Stimulated activated CD8-positive, alpha-beta memory T cell treated with anti-CD3 and anti-CD28 coated beads, Interleukin-12 subunit alpha, Interleukin-12 subunit beta, amount 100 ng/mL, for 24 hours (primary cell): Measurements from ENCODE around the gene ANXA10.
"Not testable (repeated sequence)": the region's sequence is repeated elsewhere in the genome, so short reads cannot be mapped to it uniquely, and the experiment has no call there.

ENCODE experiments used
- DNase-seq: peaks from one replicate; pipeline ENCODE4 v3.0.0-alpha.2; 2020; ENCODE audit errors: extremely low read depth

The ANXA10 gene

DNA sequence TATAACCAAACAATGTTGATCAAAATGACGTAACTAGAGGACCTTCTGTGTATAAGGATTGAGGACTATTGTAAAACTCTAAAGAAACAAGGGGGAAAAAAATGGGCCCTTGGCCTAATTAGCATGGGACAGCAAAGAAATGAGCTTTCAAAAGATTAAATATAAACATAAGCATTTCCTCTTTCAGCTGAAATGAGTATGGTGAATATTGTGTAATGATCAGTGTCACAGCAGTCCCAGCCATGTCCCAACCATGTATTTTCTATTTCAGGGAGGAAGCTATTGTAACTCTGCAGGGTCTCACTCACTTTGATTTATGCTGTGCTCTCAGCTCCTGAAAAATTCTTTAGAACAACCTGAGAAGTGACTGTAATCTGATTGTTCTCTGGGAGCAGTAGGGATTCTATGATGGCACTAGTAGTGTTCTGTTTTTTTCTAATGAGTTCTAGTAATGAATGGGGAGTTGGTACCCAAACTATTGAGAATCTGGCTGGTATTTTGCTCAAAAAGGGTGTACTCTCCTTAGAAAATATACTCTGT lies 25.8 kb downstream of the ANXA10 start:
- DNase-seq: no peak

DNA sequence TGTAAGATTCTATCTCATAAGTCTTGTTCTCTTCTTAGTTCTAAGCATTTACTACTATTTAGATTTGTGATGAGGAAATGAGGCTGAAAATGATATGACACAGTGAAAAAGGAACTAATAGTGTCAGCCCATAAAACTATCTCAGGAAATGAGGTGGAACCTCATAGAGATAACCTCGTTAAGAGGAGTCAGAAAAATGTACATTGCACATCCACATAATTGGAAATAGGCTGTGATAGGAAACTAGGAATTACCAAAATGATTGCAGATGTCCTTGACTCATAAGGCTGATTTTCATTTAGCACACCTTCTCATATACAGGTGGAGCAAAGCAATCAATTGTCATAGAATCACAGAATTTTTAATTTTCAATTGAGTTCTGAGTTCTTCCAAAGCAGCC lies 26.8 kb downstream of the ANXA10 start:
- no peak for DNase-seq

DNA sequence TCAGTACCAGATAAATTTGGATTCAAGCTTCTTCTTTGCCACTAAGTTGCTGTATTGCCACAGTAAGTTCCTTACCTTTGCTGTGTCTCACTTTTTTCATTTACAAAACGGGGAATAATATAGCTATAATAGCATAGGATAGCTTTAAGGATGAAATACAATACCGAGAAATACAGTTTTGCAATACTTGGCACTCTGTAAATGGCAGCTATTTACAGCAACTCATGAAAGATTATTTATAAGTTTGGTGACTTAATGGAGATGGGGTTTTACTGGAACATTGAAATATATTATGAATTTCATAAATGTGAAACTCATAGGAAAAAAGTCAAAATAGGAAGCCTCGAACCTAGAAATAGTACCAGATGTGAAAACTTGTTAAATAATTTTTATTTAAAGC lies 27.6 kb downstream of the ANXA10 start:
- DNase-seq: no peak

DNA sequence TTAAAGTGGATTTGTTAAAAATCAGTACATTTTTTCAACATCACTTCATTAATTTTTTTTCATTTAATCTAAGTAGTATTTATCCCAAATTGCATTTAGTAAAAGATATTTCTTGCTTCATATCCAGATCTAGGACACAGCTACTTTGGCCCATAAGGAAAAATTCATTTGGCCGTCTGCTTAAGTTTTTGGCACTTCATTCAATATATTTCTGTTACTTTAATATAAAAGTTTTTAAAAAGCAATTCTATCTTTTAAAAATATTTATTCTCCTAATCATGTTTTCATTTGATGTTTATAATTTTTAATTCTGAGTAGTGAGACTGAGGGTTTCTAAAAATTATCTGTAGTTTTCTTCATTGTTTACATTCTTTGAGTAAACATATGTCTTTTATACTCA lies 28.5 kb downstream of the ANXA10 start:
- DNase-seq: no peak

DNA sequence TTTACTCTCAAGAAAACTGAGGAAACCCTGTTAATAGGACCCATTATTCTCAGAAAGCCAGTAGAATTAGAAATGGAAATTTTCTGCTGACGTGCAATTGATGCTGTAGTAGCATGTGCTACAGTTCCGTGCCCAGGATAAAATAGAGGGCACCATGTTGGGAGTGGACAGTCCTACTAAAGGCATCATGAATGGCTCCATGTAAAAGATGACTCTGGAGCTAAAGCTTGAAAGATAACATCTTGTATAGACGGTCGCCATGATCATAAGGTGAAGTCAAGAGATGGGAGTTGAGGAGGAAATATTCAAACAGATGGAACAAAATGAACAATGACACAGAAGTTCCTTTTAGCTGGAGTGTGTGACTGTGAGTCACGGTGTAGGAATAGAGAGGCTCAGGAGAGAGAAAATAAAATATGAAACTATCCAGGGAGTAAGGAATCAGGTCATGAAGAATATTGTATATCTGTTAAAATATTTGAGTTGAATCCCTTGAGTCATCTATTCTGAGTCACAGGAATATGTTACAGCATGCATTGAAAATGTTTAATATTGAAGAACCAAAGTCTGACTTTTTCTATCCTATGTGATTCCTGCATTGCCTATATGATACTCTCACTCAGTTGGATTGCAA lies 31.8 kb downstream of the ANXA10 start:
- DNase-seq: no peak

DNA sequence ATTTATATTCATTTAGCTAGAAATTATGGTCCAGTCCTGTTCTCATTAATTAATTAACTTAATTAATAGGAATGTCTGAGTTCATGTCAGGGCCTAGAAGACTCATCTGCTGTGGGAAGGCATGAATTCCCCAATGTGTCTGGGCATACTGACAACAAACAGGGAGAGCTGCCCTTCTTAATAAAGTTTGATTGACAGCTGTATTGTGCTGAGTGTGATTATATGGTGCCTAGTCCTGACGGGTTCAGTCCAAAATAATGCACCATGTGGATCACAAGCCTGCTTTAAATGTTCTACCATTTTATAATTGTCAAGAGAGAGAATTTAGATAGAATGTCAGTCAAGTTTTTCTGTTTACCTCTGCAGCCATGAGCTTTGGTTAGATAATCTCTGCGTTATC lies 34.6 kb downstream of the ANXA10 start:
- DNase-seq: no peak

DNA sequence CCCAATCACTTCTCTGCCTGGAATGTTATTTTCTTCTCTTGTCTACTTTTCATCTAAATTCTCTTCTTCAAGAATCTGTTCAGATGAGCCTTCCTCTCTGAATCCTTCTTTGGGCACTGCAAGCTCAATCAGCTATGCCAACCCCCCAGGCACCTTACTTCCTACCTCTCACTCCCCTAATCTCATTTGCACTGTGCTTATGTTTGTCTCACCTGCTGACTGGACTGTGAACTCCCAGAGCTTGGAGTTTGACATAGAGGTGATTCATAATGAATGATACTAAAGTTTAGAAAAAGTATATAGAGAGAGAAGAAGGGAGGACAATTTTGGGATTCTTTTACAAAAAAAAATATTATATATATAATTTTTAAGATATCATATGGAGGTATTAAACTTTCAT lies 36.3 kb downstream of the ANXA10 start:
- DNase-seq: no peak

DNA sequence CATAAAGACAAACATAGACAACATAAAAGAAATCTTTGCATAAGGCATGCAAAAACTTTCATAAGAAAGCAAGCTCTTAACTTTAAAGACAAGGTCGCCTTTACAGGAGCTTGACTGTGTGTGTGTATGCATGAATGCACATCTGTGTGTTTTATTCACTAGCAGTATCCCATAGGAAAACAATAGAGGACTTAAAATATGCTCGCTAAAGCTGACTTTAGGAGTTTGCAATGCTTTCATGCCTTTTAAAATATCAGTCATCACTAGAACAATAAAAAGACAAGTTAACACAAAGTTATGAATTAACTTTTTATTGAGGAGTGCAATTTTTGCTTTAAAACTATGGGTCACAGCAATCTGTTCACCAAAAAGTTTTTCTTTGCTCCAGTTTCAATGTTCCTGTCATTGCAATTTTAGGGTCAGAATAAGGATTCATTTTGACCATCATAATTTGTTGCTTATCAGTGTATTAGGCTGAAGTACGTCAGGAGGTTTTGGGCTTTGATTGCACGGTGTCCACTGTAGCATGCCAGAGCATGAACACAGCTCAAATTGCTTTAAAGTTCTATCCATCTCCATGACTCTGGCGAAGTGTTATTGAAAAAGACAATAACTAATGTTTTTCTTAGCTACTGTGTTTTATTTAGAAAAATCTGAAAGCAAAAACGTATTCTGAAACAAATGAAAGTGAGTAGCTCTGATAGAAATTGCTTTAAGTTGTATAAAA lies 36.9 kb downstream of the ANXA10 start:
- no peak for DNase-seq

DNA sequence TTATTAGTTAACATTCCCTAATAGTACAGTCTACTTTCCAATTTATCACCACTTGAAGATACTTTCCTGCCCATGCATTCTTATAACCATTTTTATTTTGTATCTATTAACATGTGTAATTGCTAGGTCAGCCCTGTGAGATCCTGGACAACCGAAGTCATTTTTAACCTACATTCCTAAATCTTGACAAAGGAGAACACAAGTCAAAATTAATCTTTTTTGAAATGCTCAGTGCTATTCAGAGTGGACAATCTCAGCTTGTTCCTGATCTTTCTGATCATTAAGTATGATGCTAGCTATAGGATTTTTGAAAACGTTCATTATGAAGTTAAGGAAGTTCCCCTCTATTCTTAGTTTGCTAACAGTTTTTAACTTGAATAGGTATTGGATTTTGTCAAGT lies 37.5 kb downstream of the ANXA10 start:
- no peak for DNase-seq

DNA sequence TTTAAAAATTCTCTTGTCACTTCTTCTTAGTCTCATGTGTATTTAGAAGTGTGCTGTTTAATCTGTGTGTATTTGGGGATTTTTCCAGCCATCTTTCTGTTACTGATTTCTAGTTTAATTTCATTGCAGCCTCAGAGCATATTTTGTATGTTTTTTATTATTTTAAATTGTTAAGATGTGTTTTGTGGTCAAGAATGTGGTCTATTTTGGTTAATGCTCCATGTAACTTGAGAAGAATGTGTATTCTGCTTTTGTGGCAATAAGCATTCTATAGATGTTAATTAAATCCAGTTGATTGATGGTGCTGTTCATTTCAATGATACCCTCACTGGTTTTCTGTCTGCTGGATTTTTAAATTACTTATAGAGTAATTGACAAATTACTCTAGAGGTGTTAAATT lies 38.9 kb downstream of the ANXA10 start:
- no peak for DNase-seq

DNA sequence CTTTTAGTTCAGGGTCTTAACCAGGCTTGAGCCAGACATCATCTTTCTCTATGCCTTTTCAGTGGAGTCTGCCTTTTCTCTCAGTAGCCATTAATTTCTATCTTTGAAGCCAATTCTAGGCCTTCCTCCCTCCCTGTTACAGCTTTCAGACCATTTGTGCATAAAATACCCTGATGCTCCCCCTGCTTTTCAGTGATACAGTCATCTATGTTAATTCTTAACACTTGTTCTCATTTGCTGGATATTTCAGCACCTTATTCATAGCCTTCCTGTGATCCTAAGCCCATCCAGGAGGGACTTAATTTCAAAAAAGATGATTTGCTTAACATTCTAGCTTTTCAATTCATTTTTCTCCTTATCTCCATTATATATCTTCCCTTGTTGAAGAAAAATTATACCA lies 42.3 kb downstream of the ANXA10 start:
- DNase-seq: no peak

DNA sequence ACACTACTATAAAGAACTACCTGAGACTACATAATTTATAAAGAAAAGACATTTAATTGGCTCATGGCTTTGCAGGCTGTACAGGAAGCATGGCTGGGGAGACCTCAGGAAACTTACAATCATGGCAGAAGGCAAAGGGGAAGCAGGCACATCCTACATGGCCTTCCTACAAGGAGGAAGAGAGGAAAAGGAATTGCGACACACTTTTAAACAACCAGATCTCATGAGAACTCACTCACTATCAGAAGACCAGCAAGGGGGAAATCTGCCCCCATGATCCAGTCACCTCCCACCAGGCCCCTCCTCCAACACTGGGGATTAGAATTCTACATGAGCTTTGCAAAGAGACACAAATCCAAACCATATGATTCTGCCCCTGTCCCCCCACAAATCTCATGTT lies 43.5 kb downstream of the ANXA10 start:
- DNase-seq: not testable (repeated sequence)

DNA sequence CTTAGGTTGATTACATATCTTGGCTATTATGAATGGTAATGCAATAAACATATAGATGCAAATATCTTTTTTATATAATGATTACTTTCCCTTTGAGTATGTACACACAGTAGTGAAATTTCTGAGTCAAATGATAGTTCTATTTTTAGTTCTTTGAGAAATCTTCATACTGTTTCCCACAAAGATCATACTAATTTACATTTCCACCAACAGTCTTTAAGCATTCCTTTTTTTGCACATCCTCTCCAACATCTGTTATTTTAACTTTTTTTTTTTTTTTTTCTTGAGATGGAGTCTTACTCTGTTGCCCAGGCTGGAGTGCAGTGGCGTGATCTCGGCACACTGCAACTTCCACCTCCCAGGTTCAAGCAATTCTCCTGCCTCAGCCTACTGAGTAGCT lies 45.4 kb downstream of the ANXA10 start:
- not testable (repeated sequence) for DNase-seq

DNA sequence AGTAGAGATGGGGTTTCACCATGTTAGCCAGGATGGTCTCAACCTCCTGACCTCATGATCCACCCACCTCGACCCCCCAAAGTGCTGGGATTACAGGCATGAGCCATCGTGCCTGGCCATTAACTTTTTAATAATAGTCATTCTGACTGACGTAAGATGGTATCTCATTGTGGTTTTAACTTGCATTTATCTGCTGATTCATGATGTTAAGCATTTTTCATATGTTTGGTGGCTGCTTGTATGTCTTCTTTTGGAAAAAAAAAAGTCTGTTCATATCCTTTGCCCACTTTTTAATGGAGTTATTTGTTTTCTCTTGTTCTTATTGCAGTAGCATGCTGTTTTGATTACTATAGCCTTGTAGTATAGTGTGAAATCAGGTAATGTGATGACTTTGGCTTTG lies 45.8 kb downstream of the ANXA10 start:
- DNase-seq: no peak

DNA sequence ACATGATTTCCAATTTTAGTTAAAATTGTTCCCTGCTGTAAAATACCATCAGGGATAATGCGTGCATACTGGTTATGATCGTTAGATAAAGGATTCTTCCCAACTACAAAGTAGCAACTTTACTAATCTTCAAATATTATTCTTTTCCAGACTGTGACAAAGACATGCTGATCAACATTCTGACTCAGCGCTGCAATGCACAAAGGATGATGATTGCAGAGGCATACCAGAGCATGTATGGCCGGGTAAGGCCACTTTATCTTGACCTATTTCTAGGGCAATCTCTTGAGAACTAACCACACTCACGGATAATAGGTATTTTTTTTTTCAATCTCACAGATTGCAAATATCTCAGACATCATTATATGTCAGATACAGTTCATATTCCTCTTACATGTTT lies 47.0 kb downstream of the ANXA10 start:
- no peak for DNase-seq

DNA sequence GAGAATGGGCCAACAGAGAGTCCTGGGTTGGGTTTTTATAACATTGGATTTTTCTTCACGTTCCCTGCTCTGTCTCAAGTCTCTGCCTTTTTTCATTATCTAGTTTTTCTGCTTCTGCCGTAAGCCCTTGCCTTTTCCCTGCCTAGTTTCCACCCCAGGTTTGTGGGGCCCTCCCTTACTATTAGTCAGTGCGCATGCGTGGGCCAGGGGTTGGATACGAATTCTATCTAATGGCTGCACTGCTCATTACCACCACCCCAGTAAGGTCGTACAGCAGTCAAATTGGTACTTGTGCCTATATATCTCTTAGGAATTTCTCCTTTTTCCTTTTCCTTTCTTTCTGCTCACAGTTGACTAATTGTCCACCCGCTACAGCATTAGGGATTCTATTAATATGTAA lies 49.4 kb downstream of the ANXA10 start:
- DNase-seq: no peak

DNA sequence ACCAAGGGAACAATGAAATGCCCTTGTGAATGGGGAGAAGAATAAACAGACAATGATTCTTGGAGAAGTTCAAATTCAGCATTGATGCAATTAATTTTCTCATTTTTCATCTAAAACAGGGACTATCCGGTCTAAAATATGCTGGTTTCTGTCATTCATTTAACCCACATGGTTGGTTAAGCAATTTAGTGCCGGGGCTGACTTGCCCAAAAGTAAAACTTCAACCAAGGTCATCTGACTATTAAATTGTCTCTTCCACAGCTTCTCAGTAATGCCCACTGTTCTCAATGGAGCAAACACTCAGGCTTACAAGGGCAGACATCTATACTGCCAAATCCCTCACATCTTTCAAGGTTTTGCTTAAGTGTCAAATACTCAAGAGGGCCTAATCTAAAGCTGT lies 51.3 kb downstream of the ANXA10 start:
- no peak for DNase-seq

DNA sequence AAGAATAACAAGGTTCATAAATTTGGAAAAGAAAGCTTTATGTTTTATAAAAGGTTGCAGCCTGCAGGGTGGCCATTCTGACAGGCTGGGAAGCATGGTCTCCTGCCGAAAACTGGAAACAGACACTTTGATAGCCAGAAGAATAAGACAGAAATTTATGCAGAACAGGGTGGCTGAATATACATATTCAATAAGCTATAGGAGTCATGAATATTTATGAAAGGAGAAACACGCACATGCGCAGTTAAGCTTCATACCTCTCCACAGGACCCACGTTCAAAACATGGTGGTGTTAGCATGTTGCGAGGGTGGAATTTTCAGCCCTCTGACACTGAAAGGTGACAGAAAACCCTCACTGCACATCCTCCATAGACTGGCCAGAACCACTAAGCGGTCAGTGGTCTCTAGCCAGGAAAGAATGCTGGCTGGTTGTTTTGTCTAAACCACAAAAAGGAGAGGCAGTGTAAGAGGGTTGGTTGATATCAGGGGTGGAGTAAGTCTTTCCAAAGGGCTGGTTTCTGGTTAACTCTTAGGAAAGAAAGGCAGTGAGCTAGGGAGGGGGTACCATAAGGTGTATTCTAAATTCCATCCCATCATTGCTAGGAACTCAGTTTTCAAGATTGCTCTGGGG lies 58.2 kb downstream of the ANXA10 start:
- DNase-seq: no peak

DNA sequence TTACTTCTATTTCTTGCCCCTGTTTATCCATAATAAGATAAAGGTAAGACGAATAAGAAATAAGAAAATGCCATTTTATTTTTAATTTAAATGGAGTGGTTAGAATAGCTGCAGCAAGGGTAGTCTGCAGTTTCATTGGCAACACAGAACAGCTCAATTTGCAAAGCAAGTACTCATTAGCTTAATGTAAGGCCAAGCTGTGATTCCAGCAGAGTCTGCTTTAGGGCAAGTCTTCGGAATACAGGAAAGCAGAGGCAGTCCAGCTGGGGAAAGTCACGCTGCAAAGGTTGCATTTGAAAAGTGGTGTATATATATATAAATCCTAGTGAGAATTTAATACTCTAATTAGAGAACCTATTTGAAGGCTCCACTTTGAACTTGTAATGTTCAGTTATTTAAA lies 59.0 kb downstream of the ANXA10 start:
- no peak for DNase-seq

DNA sequence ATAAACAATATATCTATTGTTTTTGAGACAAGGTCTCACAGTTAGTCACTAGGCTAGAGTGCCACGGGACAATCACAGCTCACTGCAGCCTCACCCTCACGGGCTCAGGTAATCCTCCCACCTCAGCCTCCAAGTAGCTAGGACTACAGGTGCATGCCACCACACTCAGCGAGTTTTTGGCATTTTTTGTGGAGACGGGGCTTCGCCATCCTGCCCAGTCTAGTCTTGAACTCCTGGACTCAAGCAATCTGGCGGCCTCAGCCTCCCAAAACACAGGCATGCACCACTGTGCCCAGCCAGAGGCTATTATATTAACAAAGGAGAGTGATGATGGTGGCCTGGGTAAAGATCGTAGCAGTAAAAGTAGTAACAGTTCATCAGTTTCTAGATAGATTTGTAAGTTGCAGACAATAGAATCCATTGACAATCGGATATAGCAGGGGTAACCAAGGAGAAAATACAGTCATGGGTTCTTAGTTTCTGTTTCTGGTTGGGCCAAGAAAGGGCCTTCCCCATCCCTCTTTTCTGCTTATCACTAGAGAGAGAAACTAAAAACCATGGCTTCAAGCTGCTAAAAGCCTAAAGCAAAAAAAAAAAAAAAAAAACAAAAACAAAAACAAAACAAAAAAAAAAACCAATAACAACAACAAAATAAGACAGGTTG lies 60.6 kb downstream of the ANXA10 start:
- no peak for DNase-seq

DNA sequence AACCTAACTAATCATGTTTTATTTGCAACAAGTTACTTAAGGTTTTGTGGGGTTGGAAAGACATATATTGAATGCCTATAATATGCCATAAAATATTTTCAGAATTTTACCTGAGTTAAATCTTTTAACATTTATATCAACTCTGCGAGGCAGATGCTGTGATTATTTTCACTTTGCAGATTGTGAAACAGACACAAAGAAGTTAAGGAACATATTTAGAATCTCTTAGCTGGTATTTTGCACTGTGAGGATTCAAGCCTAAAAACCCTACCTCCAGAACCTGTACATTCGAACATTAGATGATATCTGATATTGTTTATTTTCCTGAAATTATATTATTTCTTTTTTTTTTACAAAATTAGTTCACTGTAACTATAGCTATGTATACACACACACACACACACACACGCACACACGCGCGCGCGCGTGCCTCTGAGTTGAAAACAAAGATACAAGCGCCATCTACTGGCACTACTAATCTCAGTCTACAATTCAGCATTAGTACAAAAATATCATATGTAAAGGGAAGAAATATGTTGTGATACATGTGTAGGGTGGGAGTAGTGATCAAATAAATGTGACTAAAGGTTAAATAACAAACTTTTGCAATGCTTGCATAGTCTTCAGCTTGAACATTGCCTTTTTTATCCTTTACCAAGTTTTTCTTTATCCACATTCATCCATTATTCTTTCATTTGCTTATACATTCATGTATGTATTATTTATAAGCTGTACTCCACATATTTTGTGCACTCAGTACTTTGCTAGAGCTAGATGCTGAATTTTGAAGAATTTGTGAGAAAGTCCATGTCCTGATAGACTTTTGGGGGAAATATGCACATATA lies 61.5 kb downstream of the ANXA10 start:
- no peak for DNase-seq
